NCI-H2029 (cell line): ENCODE results near the gene GTPBP6.
"Not testable (repeated sequence)": the region's sequence is repeated elsewhere in the genome, so short reads cannot be mapped to it uniquely, and the experiment has no call there.

Source experiments
- DNase-seq: peaks from one replicate; lab custom pipeline; 2025; lab: John Stamatoyannopoulos, UW

The GTPBP6 gene

DNA sequence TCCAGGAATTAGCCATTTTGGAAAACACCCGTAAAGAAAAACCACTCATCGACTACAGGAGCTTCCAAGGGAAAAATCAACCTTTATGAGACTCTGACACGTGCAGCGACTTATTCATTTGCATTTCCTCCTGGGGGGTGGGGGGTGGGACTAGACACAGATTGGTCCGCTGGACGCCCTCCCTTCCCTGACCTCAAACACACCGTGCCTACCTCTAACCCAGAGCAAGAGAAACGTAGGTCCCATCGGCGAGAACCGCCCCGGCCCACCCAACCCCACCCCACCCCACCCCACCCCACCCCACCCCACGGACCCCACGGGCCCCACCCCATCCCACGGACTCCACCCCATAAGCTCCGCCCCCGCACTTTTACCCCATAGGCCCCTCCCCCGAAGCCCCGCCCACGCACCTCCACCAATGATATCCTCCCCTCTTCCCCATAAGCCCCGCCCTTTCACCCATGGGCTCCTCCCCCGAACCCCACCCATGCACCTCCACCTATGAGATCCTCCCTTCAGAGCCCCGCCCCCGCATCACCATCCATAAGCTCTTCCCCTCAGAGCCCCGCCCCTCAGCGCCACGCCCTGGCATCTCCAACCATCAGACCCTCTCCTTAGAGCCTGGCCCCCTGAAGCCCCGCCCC, 1.1 kb downstream of the GTPBP6 start:
- no peak for DNase-seq

DNA sequence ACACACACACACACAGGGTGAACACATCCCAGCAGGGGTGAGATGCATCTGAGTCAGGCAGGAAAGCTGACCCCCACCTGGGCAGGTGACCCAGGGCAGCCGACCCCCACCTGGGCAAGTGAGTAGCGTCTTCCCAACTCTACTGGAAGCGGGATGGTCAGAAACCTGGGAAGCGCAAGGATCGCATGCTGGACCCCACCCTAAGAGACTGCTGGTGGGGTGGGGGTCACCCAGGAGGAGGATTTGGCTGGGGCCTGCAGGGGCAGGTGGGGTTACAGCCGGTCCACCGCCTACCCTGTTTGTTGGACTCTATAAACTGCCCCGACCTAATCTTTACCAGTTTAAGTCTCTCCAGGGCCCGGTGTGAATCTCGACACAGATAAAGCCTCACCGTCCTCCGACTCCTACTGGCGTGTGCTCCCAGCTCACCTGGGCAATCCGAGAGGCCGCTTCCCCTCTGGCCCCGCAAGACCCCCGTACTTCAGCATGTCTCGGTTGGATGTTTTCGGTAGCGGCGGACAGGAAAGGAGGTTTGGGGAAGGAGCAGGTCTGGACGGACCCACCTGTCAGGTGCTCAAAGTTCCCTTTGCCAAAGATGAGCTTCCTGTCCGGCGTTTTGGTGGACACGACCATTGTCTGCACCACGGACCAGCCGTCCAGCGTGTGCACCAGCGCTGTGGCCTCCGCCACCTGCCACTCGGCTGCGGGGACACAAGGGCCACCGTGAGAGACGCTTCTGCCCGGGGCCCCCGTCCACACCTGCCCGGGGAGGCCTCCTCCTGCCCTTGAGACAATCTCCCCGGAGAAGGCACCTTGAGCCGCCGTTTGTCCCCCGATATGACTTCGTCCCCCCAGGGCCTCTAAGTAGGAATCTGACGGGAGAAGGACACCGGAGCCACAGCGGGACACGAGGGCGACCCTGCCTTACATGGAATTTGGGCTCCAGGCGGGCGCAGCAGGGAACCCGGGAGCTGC, 2.0 kb downstream of the GTPBP6 start:
- no peak for DNase-seq

DNA sequence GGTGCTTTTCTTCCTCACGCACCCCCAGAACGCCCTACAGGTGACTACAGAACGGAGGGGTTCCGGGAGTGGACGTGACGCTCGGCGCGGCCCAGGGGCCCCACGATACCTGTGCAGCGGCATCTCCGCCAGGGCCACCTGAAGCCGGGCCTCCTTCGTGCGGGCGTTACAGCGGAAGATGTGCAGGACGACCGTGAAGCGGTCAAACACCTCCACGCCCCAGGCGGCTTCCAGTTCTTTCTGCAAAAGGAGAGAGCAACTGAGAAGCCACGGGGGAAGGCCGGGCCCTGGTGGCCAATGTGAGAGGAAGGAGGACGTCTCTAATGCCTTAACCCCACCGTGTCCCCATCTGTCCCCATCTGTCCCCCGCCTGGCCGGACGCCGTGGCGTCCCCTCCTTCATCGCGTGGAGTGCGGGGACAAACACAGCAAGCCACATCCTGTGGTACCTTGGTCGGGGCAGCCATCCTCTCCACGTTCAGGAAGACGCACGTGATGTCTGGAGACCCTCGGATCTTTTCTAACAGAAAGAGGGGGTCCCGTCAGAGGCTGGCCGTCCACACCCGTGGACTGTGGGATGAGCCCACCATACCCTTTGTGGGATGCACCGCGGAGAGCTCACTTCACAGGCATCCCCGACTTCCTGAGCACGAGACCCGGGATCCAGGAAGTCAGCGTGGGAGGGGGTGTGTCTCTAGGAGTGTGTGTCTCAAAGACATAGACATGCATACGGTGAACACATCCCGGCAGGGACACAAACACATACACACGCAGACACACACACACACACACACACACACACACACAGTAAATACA, 3.6 kb downstream of the GTPBP6 start:
- DNase-seq, result no peak

DNA sequence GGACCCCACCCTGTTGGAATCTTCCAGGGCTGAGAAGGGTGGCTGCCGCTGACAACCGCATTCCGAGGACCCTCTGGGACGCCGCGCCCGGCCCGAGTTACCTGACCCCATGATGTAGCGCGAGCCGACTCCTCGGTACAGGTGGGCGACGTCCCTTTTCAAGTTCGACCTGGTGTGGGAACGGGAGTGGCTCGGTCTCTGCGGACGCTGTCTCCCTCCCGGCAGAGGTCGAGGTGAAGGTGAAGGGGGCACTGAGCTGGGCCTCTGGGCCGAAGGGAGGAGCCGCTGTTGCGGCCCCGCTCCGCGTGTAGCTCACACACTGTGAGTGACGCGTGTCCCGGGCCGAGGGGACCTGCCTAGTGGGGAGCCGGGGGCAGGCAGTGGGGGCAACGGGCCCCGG, 4.5 kb downstream of the GTPBP6 start:
- no peak for DNase-seq

DNA sequence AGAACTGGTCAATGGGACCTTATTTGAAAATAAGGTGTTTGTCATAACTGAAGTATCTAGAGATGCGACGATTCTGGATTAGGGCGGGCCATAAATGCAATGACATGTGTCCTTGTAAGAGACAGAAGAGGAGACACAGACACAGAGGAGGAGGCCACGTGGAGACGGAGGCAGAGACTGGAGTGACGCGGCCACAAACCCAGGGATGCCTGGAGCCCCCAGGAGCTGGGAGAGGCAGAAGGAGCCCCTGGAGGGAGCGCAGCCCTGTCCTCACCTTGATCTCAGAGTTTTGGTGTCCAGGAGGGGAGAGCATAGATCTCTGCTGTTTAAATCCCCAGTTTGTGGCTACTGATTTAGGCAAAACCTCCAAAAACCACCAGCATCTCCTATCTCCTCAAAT, 5.0 kb downstream of the GTPBP6 start:
- DNase-seq, result no peak

DNA sequence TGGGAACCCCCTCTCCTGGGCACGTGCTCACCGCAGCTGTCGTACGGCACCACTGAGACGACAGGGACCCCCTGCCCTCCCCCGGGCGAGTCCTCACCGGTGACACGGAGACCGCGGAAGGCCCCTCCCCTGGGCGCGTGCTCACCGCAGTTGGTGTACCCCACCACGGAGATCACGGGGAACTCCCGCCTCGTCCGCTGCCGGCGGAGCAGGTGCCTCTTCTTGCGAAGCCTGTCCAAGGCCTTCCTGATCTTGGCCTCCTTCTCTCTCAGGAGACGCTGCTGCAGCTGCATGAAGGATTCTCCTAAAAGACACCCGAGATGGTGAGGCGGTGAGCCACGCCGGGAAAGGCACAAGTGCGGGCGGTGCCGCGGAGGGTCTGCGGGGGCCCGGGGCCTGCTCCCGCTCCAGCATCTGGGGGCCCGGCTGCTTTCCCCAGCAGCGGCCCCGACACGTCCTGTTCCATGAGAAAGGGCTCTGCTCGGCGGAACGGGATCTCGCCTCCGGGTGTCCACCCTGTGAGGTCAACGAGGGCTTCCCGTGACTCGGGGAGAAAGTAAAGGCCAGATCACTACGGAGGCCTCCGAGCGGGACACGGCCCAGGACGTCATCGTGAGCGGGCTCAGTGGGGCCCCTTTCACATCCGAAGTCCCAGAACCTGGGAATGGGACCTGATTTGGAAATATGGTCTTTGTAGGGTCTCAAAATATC, 5.8 kb downstream of the GTPBP6 start:
- no peak for DNase-seq

DNA sequence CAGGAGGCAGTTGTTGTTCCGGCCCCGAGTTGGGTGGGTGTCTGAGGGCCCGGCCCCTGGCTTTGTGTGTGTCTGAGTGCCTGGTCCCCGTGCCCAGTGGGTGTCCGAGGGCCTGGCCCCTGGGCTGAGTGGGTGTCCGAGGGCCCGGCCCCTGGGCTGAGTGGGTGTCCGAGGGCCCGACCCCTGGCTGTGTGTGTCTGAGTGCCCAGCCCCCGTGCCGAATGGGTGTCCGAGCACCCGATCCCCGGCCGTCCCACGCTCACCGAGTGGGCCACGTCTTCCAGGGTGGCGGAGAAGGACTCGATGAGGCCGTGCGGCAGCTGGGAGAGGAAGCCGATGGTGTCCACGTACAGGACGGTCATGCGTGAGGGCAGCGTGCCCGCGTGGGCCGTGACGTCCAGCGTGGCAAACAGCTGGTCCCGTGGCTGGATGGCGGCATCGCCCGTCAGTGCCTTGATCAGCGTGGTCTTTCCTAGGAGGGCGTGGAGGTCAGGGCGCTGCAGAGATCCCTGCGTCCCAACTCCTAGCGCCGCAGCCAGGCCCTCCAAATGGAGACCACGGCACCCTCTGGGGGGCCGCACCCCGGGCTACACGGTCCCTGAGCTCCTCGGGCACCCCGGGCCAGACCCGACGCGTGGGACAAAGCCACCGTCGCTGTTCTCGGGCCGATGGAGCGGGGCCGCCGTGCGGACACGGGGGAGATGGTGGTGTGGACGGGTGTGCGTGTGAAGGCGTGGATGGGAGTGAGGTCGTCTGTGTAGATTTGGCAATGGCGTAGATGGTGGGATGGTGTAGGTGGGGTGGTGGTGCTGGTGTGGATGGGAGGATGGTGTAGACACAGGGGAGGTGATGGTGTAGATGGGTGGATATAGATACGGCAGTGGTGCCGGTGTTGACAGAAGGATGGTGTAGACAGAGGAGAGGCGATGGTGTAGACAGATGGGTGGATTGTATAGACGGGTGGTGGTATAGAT, 7.2 kb downstream of the GTPBP6 start:
- DNase-seq, result no peak

DNA sequence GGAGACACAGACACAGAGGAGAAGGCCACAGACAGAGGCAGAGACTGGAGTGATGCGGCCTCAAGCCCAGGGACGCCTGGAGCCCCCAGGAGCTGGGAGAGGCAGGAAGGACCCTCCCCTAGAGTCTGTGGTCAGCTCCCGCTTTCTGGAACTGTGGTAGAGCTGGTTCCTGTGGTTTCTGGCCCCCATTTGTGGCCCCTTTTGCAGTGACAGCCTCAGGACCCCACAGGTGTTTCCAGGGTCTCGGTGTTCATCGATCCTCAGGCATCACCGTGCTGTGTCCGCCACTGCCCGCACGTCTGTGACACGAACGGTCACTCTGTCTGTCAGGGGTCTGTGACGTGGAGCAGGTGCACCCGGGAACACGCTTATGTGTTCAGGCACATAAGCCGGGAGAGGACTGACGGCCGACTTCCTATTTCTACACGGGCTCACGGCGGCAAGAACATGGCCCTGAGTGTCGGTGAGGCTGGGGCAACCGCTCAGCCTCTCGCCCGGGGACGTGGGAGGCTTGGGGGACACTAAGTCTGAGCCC, 7.9 kb downstream of the GTPBP6 start:
- no peak for DNase-seq

DNA sequence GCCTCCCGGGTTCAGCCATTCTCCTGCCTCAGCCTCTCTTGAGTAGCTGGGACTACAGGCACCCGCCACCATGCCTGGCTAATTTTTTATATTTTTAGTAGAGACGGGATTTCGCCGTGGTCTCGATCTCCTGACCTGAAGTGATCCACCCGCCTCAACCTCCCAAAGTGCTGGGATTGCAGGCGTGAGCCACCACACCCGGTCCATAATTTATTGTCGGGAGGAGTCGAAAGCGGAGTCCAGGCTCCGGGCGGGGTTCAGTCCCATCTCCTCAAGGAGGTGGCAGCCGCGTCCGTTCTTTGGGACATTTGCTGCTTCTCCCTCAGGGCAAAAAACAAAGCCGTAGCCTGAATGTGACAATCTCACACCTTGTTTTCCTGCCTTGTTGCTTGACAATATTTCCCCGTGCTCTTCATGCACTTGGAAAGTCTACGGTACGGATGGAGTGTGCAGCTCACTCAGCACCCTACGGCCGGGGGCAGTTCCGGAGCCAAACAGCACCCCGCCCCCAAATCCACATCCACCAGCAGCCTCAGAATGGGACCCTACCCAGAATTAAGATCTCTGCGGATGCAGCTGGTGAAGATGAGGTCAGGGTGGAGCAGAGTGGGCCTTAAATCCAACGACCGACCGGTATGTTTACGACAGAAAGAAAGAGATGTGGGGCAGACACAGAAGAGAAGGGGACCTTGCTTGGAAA, 9.6 kb downstream of the GTPBP6 start:
- DNase-seq, result no peak

DNA sequence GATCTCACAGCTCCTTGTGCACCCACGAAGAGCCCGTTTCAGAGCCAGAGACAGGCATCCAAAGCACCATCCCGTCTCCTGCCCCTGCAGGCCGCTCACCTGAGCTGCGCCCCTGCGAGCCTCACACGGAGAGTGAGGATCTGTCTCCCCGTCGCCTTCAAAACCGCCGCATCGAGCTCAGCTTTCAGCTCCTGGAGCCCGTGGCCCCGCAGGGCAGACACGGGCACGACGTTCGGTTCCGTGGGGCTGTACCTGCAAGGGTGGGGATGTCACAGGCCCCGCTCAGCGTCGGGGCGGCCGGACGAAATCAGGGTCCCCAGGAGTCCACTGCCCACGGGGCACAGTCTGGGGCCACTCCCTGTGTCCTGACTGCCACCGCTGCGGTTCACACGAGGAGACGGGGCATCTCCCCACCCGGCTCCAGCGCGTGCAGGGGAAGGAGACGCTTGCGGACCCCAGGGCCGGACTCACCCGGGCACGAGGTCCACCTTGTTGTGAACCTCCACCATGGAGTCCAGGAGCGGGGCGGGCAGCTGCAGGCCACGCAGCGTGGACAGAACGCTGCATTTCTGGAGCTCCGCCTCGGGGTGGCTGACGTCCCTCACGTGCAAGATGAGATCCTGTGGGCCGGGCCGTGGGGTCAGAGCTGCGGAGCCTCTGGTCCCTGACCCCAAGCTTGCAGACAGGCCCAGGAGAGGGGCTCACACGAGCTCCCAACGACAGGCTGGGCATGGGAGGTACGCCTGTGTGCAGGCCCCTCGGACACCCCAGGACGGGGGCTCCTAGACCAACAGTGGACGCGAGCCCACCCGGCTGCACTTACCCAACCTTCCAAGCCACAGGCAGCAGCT, 11.1 kb downstream of the GTPBP6 start:
- no peak for DNase-seq

DNA sequence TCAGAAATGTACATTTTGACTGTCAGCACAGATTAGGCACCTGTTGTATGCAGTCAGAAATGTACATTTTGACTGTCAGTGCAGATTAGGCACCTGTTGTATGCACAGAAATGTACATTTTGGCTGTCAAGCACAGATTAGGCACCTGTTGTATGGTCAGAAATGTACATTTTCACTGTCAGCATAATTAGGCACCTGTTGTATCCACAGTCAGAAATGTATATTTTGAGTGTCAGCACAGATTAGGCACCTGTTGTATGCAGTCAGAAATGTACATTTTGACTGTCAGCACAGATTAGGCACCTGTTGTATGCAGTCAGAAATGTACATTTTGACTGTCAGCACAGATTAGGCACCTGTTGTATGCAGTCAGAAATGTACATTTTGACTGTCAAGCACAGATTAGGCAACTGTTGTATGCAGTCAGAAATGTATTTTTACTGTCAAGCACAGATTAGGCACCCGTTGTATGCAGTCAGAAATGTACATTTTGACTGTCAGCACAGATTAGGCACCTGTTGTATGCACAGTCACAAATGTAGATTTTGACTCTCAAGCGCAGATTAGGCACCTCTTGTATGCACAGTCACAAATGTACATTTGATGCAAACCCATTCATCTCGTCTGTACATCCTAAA, 11.9 kb downstream of the GTPBP6 start:
- DNase-seq, result not testable (repeated sequence)

DNA sequence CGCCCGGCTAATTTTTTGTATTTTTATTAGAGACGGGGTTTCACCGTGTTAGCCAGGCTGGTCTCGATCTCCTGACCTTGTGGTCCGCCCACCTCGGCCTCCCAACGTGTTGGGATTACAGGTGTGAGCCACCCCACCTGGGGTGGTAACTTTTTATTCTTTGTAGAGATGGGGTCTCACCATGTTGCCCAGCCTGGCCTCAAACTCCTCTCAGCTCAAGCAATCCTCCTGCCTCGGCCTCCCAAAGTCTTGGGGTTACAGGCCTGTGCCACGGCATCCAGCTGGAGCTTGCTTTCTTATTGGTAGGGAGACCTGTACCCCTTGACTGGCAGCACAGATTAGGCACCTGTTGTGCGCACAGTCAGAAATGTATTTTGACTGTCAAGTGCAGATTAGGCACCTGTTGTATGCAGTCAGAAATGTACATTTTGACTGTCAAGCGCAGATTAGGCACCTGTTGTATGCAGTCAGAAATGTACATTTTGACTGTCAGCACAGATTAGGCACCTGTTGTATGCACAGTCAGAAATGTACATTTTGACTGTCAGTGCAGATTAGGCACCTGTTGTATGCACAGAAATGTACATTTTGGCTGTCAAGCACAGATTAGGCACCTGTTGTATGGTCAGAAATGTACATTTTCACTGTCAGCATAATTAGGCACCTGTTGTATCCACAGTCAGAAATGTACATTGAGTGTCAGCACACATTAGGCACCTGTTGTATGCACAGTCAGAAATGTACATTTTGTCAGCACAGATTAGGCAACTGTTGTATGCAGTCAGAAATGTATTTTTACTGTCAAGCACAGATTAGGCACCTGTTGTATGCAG, 12.6 kb downstream of the GTPBP6 start:
- not testable (repeated sequence) for DNase-seq

DNA sequence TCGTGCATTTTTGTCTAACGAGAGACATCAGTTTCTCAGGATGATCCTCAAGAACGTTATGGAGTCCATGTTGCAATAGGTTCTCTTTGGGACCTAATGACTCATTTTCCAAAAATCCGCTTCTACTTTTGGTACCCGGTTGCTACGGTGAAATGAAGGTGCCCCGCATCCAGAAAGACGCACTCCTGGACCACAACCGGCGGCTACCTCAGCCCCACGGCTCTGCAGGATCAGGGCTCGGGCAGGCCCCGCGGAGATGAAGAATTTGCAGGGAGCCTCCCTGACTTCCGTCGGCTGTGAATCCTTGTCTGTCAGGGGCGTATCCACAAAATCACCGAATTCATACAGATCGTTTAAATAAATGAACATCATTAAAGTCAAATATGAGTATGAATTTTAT, 15.6 kb downstream of the GTPBP6 start:
- no peak for DNase-seq

DNA sequence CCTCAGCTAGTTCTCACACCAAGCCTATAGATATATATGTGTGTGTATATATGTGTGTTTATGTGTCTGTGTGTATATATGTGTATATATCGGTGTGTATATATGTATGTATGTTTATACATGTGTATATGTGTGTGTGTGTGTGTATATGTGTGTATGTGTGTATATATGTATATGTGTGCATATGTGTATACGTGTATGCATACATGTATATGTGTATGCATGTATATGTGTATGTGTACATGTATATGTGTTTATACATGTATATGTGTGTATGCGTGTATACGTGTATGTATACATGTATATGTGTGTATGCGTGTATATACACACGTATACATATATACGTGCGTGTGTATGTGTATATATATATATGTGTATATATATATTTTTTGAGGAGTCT, 18.3 kb downstream of the GTPBP6 start:
- no peak for DNase-seq

DNA sequence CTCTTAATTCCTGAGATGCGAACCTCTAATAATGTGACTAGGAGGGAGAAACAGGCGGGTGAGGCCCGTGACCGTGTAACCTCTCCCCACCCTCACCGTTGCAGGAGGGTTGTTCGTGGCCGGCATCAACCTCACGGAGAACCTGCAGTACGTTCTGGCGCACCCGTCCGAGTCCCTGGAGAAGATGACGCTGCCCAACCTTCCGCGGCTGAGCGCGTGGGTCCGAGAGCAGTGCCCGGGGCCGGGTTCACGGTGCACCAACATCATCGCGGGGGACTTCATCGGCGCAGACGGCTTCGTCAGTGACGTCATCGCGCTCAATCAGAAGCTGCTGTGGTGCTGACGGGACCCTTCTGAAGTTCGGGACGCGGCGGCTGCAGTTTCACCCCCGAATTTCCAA, 19.6 kb downstream of the GTPBP6 start:
- DNase-seq, result no peak

DNA sequence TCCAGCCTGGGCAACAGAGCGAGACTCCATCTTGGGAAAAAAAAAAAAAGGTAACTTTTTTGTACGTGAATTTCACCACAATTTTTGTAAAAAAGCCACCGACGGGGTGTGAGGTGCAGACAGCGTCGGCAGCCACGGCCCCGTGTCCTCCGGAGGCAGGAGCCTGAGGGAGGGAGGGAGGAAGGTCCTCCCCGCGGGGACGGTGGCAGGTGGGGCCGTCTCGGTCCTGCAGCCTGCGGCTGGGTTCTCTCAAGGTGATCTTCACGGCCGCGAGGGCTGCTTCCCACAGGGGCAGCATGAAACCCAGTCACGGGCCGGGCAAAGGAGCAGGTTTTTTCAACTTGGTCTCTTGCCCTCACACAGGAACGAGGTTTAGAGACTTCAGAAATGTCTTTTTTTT, 23.5 kb downstream of the GTPBP6 start:
- no peak for DNase-seq
